Measurements from ENCODE around the gene DYRK1A.

The DYRK1A gene

GRCh38 chr21:37554661-37555379, 188.2 kb downstream of the DYRK1A start:
- no peak for DNase-seq

GRCh38 chr21:37555672-37556261, 189.2 kb downstream of the DYRK1A start:
- no peak for DNase-seq

- no peak for DNase-seq
These were observed 190.8 kb downstream of the DYRK1A start for GRCh38 chr21:37557261-37557950.

- no peak for DNase-seq
These were observed 192.2 kb downstream of the DYRK1A start for GRCh38 chr21:37558676-37559211.

GRCh38 chr21:37560385-37560784, 193.8 kb downstream of the DYRK1A start:
- no peak for DNase-seq

DNA sequence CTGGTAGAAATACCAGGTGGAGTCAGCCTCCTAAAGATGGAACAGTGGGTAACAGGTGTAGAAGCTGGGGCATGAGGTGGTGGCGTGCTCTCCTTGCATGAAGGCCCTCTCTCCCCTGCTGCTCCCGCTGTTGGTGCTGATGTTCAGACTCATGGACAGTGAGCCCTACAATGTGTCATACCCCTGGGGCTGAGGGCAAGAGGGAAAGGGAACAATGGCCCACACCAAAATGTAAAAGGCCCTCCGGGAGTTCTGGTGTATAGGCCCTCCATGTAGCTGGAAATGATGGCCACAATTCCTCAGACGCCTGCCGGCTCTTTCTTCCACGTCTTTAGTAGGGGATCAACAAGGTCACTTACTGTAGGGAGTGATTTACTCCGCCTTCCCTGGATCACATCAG, 194.9 kb downstream of the DYRK1A start:
- DNase-seq, result no peak

DNA sequence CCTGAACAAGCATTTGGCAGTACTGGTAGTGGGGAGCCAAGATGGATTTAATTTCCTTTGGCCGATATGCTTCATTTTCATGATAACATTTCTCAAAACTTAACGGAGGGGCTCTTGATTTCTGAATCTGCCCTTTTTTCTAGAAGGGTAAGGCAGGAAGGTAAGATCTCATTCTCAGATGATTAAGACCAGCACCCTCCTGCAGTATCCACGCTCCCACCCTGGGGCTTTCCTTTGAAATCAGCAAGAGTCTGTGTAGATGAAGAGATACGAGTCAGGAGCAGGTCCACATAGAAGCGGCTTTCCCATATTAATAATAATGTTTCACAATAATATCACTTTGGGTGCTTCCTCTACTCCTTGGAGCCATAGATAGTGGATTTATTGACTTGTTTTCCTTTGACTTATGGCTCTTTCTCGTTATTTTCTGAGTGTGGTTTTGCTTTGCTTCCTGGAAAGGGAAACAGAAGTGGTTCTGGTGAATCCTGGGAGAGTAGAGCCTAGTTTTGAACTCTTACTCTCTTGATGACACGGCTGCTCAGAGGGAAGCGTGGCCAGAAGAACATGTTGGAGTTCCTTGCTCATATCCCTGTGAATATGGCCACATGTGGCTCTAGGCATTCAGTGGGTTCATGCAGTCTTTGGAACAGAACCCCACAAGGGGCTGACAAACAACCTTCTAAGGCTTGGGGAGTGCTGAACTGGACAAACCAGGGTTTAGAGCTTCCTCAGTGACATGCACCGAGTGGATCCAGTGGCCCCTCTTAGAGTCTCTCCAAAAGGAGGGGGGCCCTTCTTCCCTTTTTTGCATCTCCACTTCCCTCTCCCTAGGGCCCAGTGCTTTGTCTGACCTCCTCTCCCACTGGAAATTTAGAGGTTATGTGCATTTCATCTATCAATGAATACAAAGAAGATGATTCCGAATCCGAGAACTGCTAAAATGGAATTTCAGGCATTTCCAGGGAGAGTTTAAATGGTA, 195.7 kb downstream of the DYRK1A start:
- DNase-seq, result no peak

GRCh38 chr21:37562920-37563640, 196.5 kb downstream of the DYRK1A start:
- no peak for DNase-seq

- DNase-seq, result peak; percentile 85
These were observed 197.2 kb downstream of the DYRK1A start for GRCh38 chr21:37563641-37564340.

DNA sequence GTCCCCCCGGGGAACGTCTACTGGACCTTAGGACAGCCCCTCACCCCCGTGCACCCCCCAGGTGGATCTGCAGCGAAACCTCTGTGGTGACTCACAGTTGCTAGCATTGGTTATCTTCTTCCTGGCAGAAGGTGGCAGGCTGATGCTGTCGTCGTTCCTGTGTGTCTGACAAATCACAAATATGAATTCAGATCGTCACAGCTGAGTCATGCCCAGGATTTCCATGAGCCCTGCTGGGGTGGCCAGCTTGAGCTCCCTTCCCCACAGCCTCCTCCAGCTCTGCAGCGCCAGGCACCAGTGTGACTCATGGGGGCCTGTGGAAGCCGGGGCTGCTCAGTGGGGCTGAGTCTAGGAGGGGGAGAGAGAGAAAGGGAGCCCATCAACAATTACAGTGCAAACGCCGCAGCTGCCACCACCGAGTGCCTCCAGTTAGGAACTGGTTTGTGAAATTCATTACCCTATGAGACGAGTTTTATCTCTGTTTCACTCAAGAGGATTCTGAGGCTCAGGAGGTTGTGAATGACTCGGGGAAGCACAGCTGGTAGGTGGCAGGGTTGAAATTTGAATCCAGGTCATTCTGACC, 197.9 kb downstream of the DYRK1A start:
- peak; percentile 77 for DNase-seq

- no peak for DNase-seq
These were observed 198.5 kb downstream of the DYRK1A start for GRCh38 chr21:37564924-37565529.

- DNase-seq, result no peak
These were observed 199.1 kb downstream of the DYRK1A start for GRCh38 chr21:37565530-37566223.

GRCh38 chr21:37566790-37567615, 200.4 kb downstream of the DYRK1A start:
- no peak for DNase-seq

- no peak for DNase-seq
These were observed 201.8 kb downstream of the DYRK1A start for GRCh38 chr21:37568415-37568814.

GRCh38 chr21:37568916-37569315, 202.3 kb downstream of the DYRK1A start:
- no peak for DNase-seq

- no peak for DNase-seq
These were observed 204.9 kb downstream of the DYRK1A start for GRCh38 chr21:37571442-37571841.

DNA sequence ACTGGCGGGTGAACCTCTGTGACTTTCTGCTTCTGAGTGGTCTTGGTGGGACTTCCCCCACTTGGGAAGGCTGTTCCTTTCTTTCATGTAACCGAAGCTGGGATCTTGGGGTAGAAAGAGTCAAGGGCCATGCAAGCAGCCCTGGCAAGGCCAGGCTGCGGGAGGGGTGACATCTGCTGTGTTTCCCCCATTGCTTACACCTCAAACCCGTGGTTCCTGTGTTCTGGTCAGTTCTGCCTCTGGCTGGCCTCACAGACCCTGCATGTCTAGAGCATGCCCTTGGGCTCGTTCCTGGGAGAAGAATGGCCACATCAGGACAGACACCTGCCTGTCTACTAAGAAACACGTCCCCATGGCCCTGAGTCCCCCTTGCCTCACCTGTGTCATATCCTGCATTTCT, 207.7 kb downstream of the DYRK1A start:
- no peak for DNase-seq

DNA sequence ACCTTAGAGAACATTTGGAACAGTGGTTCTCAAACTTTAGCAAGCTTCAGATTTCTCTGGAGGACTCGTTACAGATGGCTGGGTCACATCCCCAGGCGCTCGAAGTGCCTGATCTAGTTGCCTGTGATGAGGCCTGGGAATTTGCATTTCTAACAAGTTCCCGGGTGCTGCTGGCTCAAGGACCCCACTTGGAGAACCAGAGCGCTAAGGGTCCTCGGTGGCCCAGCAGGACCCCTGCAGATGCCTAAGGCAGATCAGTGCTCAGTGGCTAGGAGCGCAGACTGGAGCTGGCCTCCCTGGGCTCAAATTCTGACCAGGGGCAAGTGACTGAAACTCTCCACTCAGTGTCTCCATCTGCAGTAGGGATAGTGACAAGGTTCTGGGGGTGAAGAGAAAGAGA, 208.2 kb downstream of the DYRK1A start:
- DNase-seq, result no peak

DNA sequence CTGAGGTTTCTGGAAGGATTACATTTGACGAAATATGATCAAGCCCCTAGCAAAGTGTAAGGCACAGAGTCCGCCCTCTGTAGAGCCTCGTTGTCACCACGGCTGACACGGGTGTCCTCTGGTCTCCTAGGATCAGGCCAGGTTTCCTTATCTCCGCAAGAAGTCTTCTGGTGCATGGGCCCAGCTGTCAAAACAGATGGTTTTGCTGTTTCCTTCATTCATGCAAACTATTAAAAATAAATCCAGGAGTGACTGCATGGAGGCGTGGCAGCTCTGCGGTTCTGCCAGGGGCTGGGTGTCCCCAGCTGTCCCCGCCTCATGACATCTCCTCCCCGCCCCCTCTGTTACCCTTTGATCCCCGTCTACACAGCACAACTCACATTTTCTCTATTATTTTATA, 209.0 kb downstream of the DYRK1A start:
- DNase-seq, result no peak

Measured in GOT3 (cell line).